Measurements from ENCODE around the gene FBXO41.

The FBXO41 gene

GRCh38 chr2:73210019-73210418 is 74.3 kb downstream of the FBXO41 start:
- DNase-seq = no peak

DNA sequence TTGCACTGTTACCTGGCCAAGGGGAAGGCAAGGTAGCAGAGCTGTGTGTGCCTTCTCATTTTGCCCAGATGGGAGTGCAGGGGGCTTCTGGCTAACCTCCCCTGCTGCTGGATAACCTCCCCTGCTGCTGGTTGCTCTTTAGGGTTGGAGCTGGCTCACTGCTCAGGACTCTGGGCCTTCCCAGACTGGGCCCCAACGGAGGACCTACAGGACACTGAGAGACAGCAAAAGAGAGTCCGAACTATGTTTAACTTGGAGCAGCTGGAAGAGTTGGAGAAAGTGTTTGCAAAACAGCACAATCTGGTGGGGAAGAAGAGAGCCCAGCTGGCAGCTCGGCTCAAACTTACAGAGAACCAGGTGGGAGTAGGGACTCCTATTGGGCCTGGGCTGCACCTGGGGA is 76.0 kb downstream of the FBXO41 start:
- no peak for DNase-seq

DNA sequence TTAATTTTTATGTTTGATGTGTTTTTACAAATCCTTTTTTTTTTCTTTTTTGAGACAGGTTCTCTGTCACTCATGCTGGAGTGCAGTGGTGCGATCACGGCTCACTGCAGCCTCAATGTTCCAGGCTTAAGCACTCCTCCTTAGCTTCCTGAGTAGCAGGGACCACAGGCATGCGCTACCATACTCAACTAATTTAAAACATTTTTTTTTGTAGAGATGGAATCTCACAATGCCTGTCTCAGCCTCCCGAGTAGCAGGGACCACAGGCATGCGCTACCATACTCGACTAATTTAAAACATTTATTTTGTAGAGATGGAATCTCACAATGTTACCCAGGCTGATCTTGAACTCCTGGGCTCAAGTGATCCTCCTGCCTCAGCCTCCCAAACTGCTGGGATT is 78.7 kb downstream of the FBXO41 start:
- no peak for DNase-seq
